Smooth muscle cell (in vitro differentiated cells): ENCODE measurements around the gene IMPA2. TPM values are rescaled to one million over a fixed set of nuclear protein-coding genes. Genes with fewer than 3 reads are reported as not detected.

Experiments used
- DNase-seq: peaks from one replicate; lab custom pipeline; 2025; ENCODE audit not compliant: unreplicated experiment; lab: John Stamatoyannopoulos, UW
- H2AFZ ChIP-seq: fragments of 200-600 bp; sonication (generic); 2 replicates; pipeline ENCODE4 v1.6.0; 2016; ENCODE audit warnings: antibody characterized with exemption, low read depth, mild to moderate bottlenecking
- H3F3A ChIP-seq: fragments of 200-600 bp; sonication (generic); 2 replicates; pipeline ENCODE4 v1.6.0; 2017; ENCODE audit warnings: antibody characterized with exemption, low read depth
- H3K27ac ChIP-seq: fragments of 200-600 bp; sonication (generic); 2 replicates; pipeline ENCODE4 v1.5.1; 2016; ENCODE audit warnings: low read depth, mild to moderate bottlenecking
- H3K27me3 ChIP-seq: fragments of 200-600 bp; sonication (generic); 2 replicates; pipeline ENCODE4 v1.6.1; 2016; ENCODE audit warnings: low read depth, mild to moderate bottlenecking
- H3K36me3 ChIP-seq: fragments of 200-600 bp; sonication (generic); 2 replicates; pipeline ENCODE4 v1.5.1; 2016; ENCODE audit warnings: low read depth
- H3K4me1 ChIP-seq: fragments of 200-600 bp; sonication (generic); 2 replicates; pipeline ENCODE4 v1.5.1; 2016; ENCODE audit warnings: low read depth
- H3K4me2 ChIP-seq: fragments of 200-600 bp; sonication (generic); 2 replicates; pipeline ENCODE4 v1.6.0; 2016; ENCODE audit warnings: mild to moderate bottlenecking
- H3K4me3 ChIP-seq: fragments of 200-600 bp; sonication (generic); 2 replicates; pipeline ENCODE4 v1.5.1; 2016; ENCODE audit warnings: mild to moderate bottlenecking
- H3K79me2 ChIP-seq: fragments of 200-600 bp; sonication (generic); 2 replicates; pipeline ENCODE4 v1.6.0; 2016; ENCODE audit warnings: low read depth, mild to moderate bottlenecking
- H3K9ac ChIP-seq: fragments of 200-600 bp; sonication (generic); 2 replicates; pipeline ENCODE4 v1.6.0; 2016; ENCODE audit warnings: low read depth
- H3K9me3 ChIP-seq: fragments of 200-600 bp; sonication (generic); replicated peaks from 2 replicates; pipeline ENCODE4 v1.5.1; 2016; ENCODE audit warnings: low read depth
- H4K20me1 ChIP-seq: fragments of 200-600 bp; sonication (generic); 2 replicates; pipeline ENCODE4 v1.6.0; 2016; ENCODE audit warnings: low read depth
- CTCF ChIP-seq: fragments of 200-600 bp; sonication (generic); IDR thresholded peaks from 2 replicates; pipeline ENCODE4 v1.5.1; 2017; ENCODE audit warnings: borderline replicate concordance, mild to moderate bottlenecking, antibody characterized with exemption; ENCODE audit not compliant: insufficient read depth, poor library complexity, severe bottlenecking
- WGBS: methylation state at CpG from one replicate; pipeline ENCODE4 v1.1.7; 2016; ENCODE audit warnings: low lambda C conversion rate; 5-methylcytosine and 5-hydroxymethylcytosine counted together
- polyA plus RNA-seq: library from polyadenylated mRNA; unstranded; fragments of >200 nt; fragmentation: Nextera tagmentation; extraction: Ambion mirVana; gene quantifications from 2 replicates; pipeline ENCODE4 v1.2.1, GENCODE V29; 2016
- total RNA-seq: library from RNA; depleted of rRNA; stranded (reverse); fragments of >200 nt; gene quantifications from 2 replicates; pipeline ENCODE4 v1.2.3, GENCODE V29; 2014

The IMPA2 gene
- total and polyA plus RNA-seq, 2 experiments from 2014 or later, result 9.9 to 17.8 TPM

GRCh38 chr18:12001421-12001820, 20.1 kb downstream of the IMPA2 start:
- no peak overlapping the region for H3K4me2 ChIP-seq
- no peaks in the 10 kb centered on the region for H4K20me1 ChIP-seq
- no peaks in the 10 kb centered on the region for H3K27me3 ChIP-seq
- no peak for DNase-seq
- H3K9me3 ChIP-seq, result no peaks in the 10 kb centered on the region
- no peaks in the 10 kb centered on the region for H3K79me2 ChIP-seq
- H3K9ac ChIP-seq, result no peak overlapping the region
- H3F3A ChIP-seq, result no peaks in the 10 kb centered on the region
- no peaks in the 10 kb centered on the region for H3K36me3 ChIP-seq
- no peaks in the 10 kb centered on the region for H3K4me1 ChIP-seq
- 95% methylated on average over 5 of the region's 5 CpGs for WGBS
- H3K4me3 ChIP-seq, result no peak overlapping the region
- no peak overlapping the region for H2AFZ ChIP-seq
- H3K27ac ChIP-seq, result no peak overlapping the region
- no peak for TF ChIP-seq CTCF

GRCh38 chr18:12003894-12004293, 22.6 kb downstream of the IMPA2 start:
- Histone ChIP-seq H3K9me3 (no peaks in the 10 kb centered on the region), H3K9ac (no peak overlapping the region), H3K27me3 (no peaks in the 10 kb centered on the region), H3F3A (no peaks in the 10 kb centered on the region), H4K20me1 (no peaks in the 10 kb centered on the region), H3K36me3 (no peaks in the 10 kb centered on the region), H3K4me1 (no peaks in the 10 kb centered on the region), H3K79me2 (no peaks in the 10 kb centered on the region), H3K27ac (no peak overlapping the region), H3K4me3 (no peak overlapping the region), H3K4me2 (no peak overlapping the region), H2AFZ (no peak overlapping the region)
- TF ChIP-seq CTCF, result no peak
- DNase-seq, result no peak
- WGBS, result 83% methylated on average over 1 of the region's 1 CpG

- Histone ChIP-seq H3K9ac (no peak overlapping the region), H3K4me3 (no peak overlapping the region), H3K27ac (peak overlapping the region; percentile 73), H3K9me3 (no peaks in the 10 kb centered on the region), H2AFZ (no peak overlapping the region), H3K27me3 (no peaks in the 10 kb centered on the region), H4K20me1 (no peaks in the 10 kb centered on the region), H3K79me2 (no peaks in the 10 kb centered on the region), H3F3A (no peaks in the 10 kb centered on the region), H3K4me2 (no peak overlapping the region), H3K4me1 (no peaks in the 10 kb centered on the region), H3K36me3 (no peaks in the 10 kb centered on the region)
- TF ChIP-seq CTCF, result no peak
- 88% methylated on average over 15 of the region's 15 CpGs for WGBS
- no peak for DNase-seq
Observed at GRCh38 chr18:12005538-12006487, 24.5 kb downstream of the IMPA2 start.

GRCh38 chr18:12006488-12006840, 25.2 kb downstream of the IMPA2 start:
- H3K36me3 ChIP-seq, result no peaks in the 10 kb centered on the region
- H3K4me1 ChIP-seq, result no peaks in the 10 kb centered on the region
- H4K20me1 ChIP-seq, result no peaks in the 10 kb centered on the region
- H2AFZ ChIP-seq, result no peak overlapping the region
- DNase-seq, result no peak
- no peak overlapping the region for H3K9ac ChIP-seq
- H3K4me2 ChIP-seq, result no peak overlapping the region
- no peaks in the 10 kb centered on the region for H3K27me3 ChIP-seq
- no peaks in the 10 kb centered on the region for H3K9me3 ChIP-seq
- H3K27ac ChIP-seq, result no peak overlapping the region
- no peaks in the 10 kb centered on the region for H3K79me2 ChIP-seq
- no peaks in the 10 kb centered on the region for H3F3A ChIP-seq
- no peak overlapping the region for H3K4me3 ChIP-seq
- WGBS, result 96% methylated on average over 6 of the region's 6 CpGs
- no peak for TF ChIP-seq CTCF
